ENCODE measurements around the gene KRT9. TPM values are rescaled to one million over a fixed set of nuclear protein-coding genes. Genes with fewer than 3 reads are reported as not detected.

KRT9 gene
- total and polyA plus RNA-seq, 2 of the 13 experiments (the other 11 are each of a cell fraction or from before 2014, with no cell fraction given), result not detected

- TF ChIP-seq ARID4A (CRISPR knock-in tag; IDR thresholded peaks at IDR 0.05; ENCODE audit: borderline replicate concordance) (no peak), PLRG1 (conservative IDR thresholded peaks at IDR 0.05) (no peak)
These were observed 23.7 kb upstream of the KRT9 start (continued) for GRCh38 chr17:41595585-41595984.

GRCh38 chr17:41594363-41594915 is 22.6 kb upstream of the KRT9 start:
- Histone ChIP-seq H3K9ac (ENCODE audit: insufficient read depth, low read depth, low read length) (no peak overlapping the region), H4K20me1 (ENCODE audit: insufficient read depth, low read length) (no peaks in the 10 kb centered on the region), H3K27me3 (ENCODE audit: control insufficient read depth in 1 of 2, insufficient read depth in 2 of 2, low read length in 2 of 2) (peaks cover 4 to 36% of the 10 kb centered on the region in 2 experiments; a peak in 3 of 5 replicates), H3K79me2 (ENCODE audit: insufficient read depth, low read length) (no peaks in the 10 kb centered on the region), H3K36me3 (replicated peaks in 1 of 2; ENCODE audit: control insufficient read depth in 1 of 2, insufficient read depth in 2 of 2, low read length in 2 of 2) (no peaks in the 10 kb centered on the region), H3K4me2 (ENCODE audit: low read depth, low read length) (no peak overlapping the region), H3K4me1 (ENCODE audit: insufficient read depth, low read length) (no peaks in the 10 kb centered on the region), H3K9me3 (ENCODE audit: low read length) (no peaks in the 10 kb centered on the region), H2AFZ (ENCODE audit: low read length) (no peak overlapping the region), H3K4me3 (replicated peaks in 1 of 3; ENCODE audit: insufficient read depth in 1 of 3, low read depth in 2 of 3, low read length in 3 of 3) (no peak overlapping the region), H3K27ac (ENCODE audit: extremely low read length, insufficient read depth, low read length) (no peak overlapping the region)
- intact Hi-C loops (cut with micrococcal nuclease; ENCODE audit: unreplicated experiment), result loop anchor here (10.0 kb wide), 1 partner anchor 70 kb away; no protein-coding TSS in a partner anchor
- FAIRE-seq (no peak), ATAC-seq (no peak), DNase-seq (ENCODE audit: low spot score) (no peak)
- in situ Hi-C loops (cut with HindIII; ENCODE audit: extremely low pct_ligation_motif_present, low pct_unique_long_range_greater_than_20kb), result no loop called here
- ChIA-PET POLR2A (no interaction called here), CTCF (ENCODE audit: low intra/inter-chr PET ratio, low total read pairs) (no interaction called here)
- BruUV-seq (replicated peaks), result no TSS peak
- TF ChIP-seq FOXM1 (CRISPR knock-in tag; IDR thresholded peaks at IDR 0.05), result no peak
- no peak for TF ChIP-seq ZMYM4 (CRISPR knock-in tag; IDR thresholded peaks at IDR 0.05)
- no peak for TF ChIP-seq TGIF2 (CRISPR knock-in tag; IDR thresholded peaks at IDR 0.05)
- no peak for TF ChIP-seq GABPB1 (CRISPR knock-in tag; IDR thresholded peaks at IDR 0.05)
- TF ChIP-seq ZNF878 (CRISPR knock-in tag; IDR thresholded peaks at IDR 0.05), result no peak
- TF ChIP-seq ZNF704 (CRISPR knock-in tag; IDR thresholded peaks at IDR 0.05; ENCODE audit: borderline replicate concordance), result no peak
- TF ChIP-seq ZNF546 (CRISPR knock-in tag; conservative IDR thresholded peaks at IDR 0.05), result no peak
- no peak for TF ChIP-seq ATM (IDR thresholded peaks at IDR 0.05; ENCODE audit: borderline replicate concordance)
- no peak for TF ChIP-seq ZEB1 (IDR thresholded peaks at IDR 0.05; ENCODE audit: insufficient replicate concordance, low read depth)
- no peak for TF ChIP-seq NCOA5 (CRISPR knock-in tag; IDR thresholded peaks at IDR 0.05)
- TF ChIP-seq ZNF598 (CRISPR knock-in tag; IDR thresholded peaks at IDR 0.05; ENCODE audit: borderline replicate concordance), result no peak
- TF ChIP-seq SNAI1 (CRISPR knock-in tag; IDR thresholded peaks at IDR 0.05; ENCODE audit: borderline replicate concordance), result no peak
- no peak for TF ChIP-seq MXI1 (IDR thresholded peaks at IDR 0.05; ENCODE audit: borderline replicate concordance, low read depth, low read length)
- no peak for TF ChIP-seq PRPF4 (IDR thresholded peaks at IDR 0.05; ENCODE audit: low read depth, low read length, poor library complexity, severe bottlenecking)
- 0% methylated on average over 3 of the region's 3 CpGs for WGBS (ENCODE audit: low lambda C conversion rate)

All from HepG2 (cell line).